Naive B cell (primary cell): ENCODE results near the gene STUB1. TPM values are rescaled to one million over a fixed set of nuclear protein-coding genes. Genes with fewer than 3 reads are reported as not detected.
A peak's percentile ranks its signal among the peaks of the same experiment; 100 is the strongest.
"Not testable (repeated sequence)": the region's sequence is repeated elsewhere in the genome, so short reads cannot be mapped to it uniquely, and the experiment has no call there.

ENCODE experiments used
- ATAC-seq, 2 donors: fragments of 150-1000 bp; cut with Tn5 transposase; 2 replicates each; pipeline ENCODE4 v1.10.0; 2021; ENCODE audit warnings: low read depth in 2 of 2, mild to moderate bottlenecking in 2 of 2, moderate library complexity in 2 of 2
- DNase-seq: peaks from one replicate; pipeline ENCODE4 v3.0.0; 2022
- H3K27ac Mint-ChIP-seq, 6 donors: one replicate each; pipeline ENCODE4 v1.8.0; 2020 to 2022; ENCODE audit warnings: mild to moderate bottlenecking in 6 of 6, mixed read lengths in 6 of 6, moderate library complexity in 5 of 6, inconsistent platforms in 2 of 6
- H3K27me3 Mint-ChIP-seq, 3 donors: one replicate each; pipeline ENCODE4 v1.8.0; 2021 to 2022; ENCODE audit warnings: mixed read lengths in 3 of 3, mild to moderate bottlenecking in 1 of 3
- H3K36me3 Mint-ChIP-seq, 2 donors: one replicate each; pipeline ENCODE4 v1.8.0; 2020 to 2022; ENCODE audit warnings: mixed read lengths in 2 of 2, inconsistent platforms in 1 of 2, mild to moderate bottlenecking in 1 of 2
- H3K4me1 Mint-ChIP-seq, 3 donors: one replicate each; pipeline ENCODE4 v1.8.0; 2020 to 2022; ENCODE audit warnings: mixed read lengths in 3 of 3, inconsistent platforms in 1 of 3, mild to moderate bottlenecking in 1 of 3, moderate library complexity in 1 of 3
- H3K4me3 Mint-ChIP-seq, 8 donors: one replicate each; pipeline ENCODE4 v1.8.0; 2020 to 2022; ENCODE audit warnings: mild to moderate bottlenecking in 8 of 8, mixed read lengths in 8 of 8, moderate library complexity in 8 of 8, inconsistent platforms in 2 of 8
- H3K9me3 Mint-ChIP-seq, 7 donors: one replicate each; pipeline ENCODE4 v1.8.0; 2020 to 2022; ENCODE audit warnings: mixed read lengths in 7 of 7, mild to moderate bottlenecking in 5 of 7, inconsistent platforms in 2 of 7, moderate library complexity in 1 of 7
- polyA plus RNA-seq, 6 donors: library from polyadenylated mRNA; unstranded; fragments of 300-500 nt; fragmentation: Illumina TruSeq; gene quantifications; one replicate each; pipeline ENCODE4 v1.2.3, GENCODE V29; 2021; ENCODE audit warnings: low read depth in 6 of 6

The STUB1 gene
- polyA plus RNA-seq, 6 donors from 2014 or later = 121 to 180 (median 128) TPM

- DNase-seq = no peak
- Mint-ChIP-seq H3K4me1 (peaks cover 4 to 7% (median 7%) of the 10 kb centered on the region in 3 donors), H3K4me3 (peak overlapping the region in 2 of 8 donors; percentile 33 to 42), H3K27me3 (peaks cover 33 to 77% (median 40%) of the 10 kb centered on the region in 3 donors), H3K9me3 (peaks cover 0 to 2% (median 0%) of the 10 kb centered on the region in 7 donors), H3K27ac (no peak overlapping the region), H3K36me3 (no peaks in the 10 kb centered on the region)
- no peak for ATAC-seq
Observed at GRCh38 chr16:704552-705380, 24.6 kb downstream of the STUB1 start.

- ATAC-seq (peak in 1 of 2 donors; percentile 14), DNase-seq (no peak)
- peaks cover 33 to 80% (median 40%) of the 10 kb centered on the region in 3 donors for H3K27me3 Mint-ChIP-seq
- H3K4me3 Mint-ChIP-seq = peak within 1 kb of the TSS in 3 of 8 donors; percentile 35 to 60 (median 57)
- peaks cover 0 to 2% (median 0%) of the 10 kb centered on the region in 7 donors for H3K9me3 Mint-ChIP-seq
- H3K36me3 Mint-ChIP-seq = no peaks in the 10 kb centered on the region
- peak within 1 kb of the TSS in 1 of 6 donors; percentile 36 for H3K27ac Mint-ChIP-seq
- peaks cover 4 to 7% (median 7%) of the 10 kb centered on the region in 3 donors for H3K4me1 Mint-ChIP-seq
Observed at GRCh38 chr16:705431-706188, 25.4 kb downstream of the STUB1 start, which contains the start of gene FBXL16. FBXL16 (minus strand) TSS chr16:705801; CDS start chr16:697405, 8,396 bp downstream.

- H3K4me1 Mint-ChIP-seq = peaks cover 4 to 9% (median 7%) of the 10 kb centered on the region in 3 donors
- H3K27ac Mint-ChIP-seq = peak overlapping the region in 1 of 6 donors; percentile 36
- no peak for DNase-seq
- H3K9me3 Mint-ChIP-seq = peaks cover 0 to 2% (median 0%) of the 10 kb centered on the region in 7 donors
- no peaks in the 10 kb centered on the region for H3K36me3 Mint-ChIP-seq
- ATAC-seq = no peak
- peaks cover 33 to 83% (median 40%) of the 10 kb centered on the region in 3 donors for H3K27me3 Mint-ChIP-seq
- H3K4me3 Mint-ChIP-seq = peak overlapping the region in 3 of 8 donors; percentile 35 to 60 (median 57)
Observed at GRCh38 chr16:706189-707061, 26.2 kb downstream of the STUB1 start.

- ATAC-seq (no peak), DNase-seq (no peak)
- no peaks in the 10 kb centered on the region for H3K36me3 Mint-ChIP-seq
- H3K4me3 Mint-ChIP-seq = no peak overlapping the region
- no peak overlapping the region for H3K27ac Mint-ChIP-seq
- peaks cover 0 to 2% (median 0%) of the 10 kb centered on the region in 7 donors for H3K9me3 Mint-ChIP-seq
- peaks cover 3 to 9% (median 7%) of the 10 kb centered on the region in 3 donors for H3K4me1 Mint-ChIP-seq
- H3K27me3 Mint-ChIP-seq = peaks cover 33 to 78% (median 37%) of the 10 kb centered on the region in 3 donors
Observed at GRCh38 chr16:707062-707538, 26.9 kb downstream of the STUB1 start.

GRCh38 chr16:708019-708418 is 27.8 kb downstream of the STUB1 start:
- Mint-ChIP-seq H3K36me3 (no peaks in the 10 kb centered on the region), H3K4me3 (peak overlapping the region in 2 of 8 donors; percentile 51 to 65), H3K27ac (peak overlapping the region in 1 of 6 donors; percentile 73), H3K4me1 (peaks cover 3 to 13% (median 7%) of the 10 kb centered on the region in 3 donors), H3K27me3 (peaks cover 28 to 74% (median 30%) of the 10 kb centered on the region in 3 donors), H3K9me3 (no peaks in the 10 kb centered on the region)
- ATAC-seq (no peak), DNase-seq (no peak)

- Mint-ChIP-seq H3K27me3 (peaks cover 24 to 69% (median 29%) of the 10 kb centered on the region in 3 donors), H3K4me1 (peaks cover 3 to 13% (median 7%) of the 10 kb centered on the region in 3 donors), H3K36me3 (no peaks in the 10 kb centered on the region), H3K9me3 (no peaks in the 10 kb centered on the region), H3K4me3 (no peak overlapping the region), H3K27ac (no peak overlapping the region)
- no peak for DNase-seq
- ATAC-seq = no peak
Observed at GRCh38 chr16:708959-709358, 28.7 kb downstream of the STUB1 start.

- ATAC-seq (no peak), DNase-seq (no peak)
- peaks cover 3 to 13% (median 7%) of the 10 kb centered on the region in 3 donors for H3K4me1 Mint-ChIP-seq
- peaks cover 24 to 68% (median 31%) of the 10 kb centered on the region in 3 donors for H3K27me3 Mint-ChIP-seq
- no peak overlapping the region for H3K27ac Mint-ChIP-seq
- no peaks in the 10 kb centered on the region for H3K36me3 Mint-ChIP-seq
- H3K9me3 Mint-ChIP-seq = no peaks in the 10 kb centered on the region
- H3K4me3 Mint-ChIP-seq = no peak overlapping the region
Observed at GRCh38 chr16:709566-710499, 29.6 kb downstream of the STUB1 start.

GRCh38 chr16:710500-711075 is 30.4 kb downstream of the STUB1 start:
- Mint-ChIP-seq H3K4me1 (peaks cover 3 to 13% (median 7%) of the 10 kb centered on the region in 3 donors), H3K4me3 (no peak overlapping the region), H3K36me3 (no peaks in the 10 kb centered on the region), H3K9me3 (no peaks in the 10 kb centered on the region), H3K27me3 (peaks cover 24 to 68% (median 31%) of the 10 kb centered on the region in 3 donors), H3K27ac (no peak overlapping the region)
- ATAC-seq (no peak), DNase-seq (no peak)

- DNase-seq (no peak), ATAC-seq (no peak)
- H3K9me3 Mint-ChIP-seq = no peaks in the 10 kb centered on the region
- H3K4me3 Mint-ChIP-seq = no peak overlapping the region
- peaks cover 24 to 68% (median 31%) of the 10 kb centered on the region in 3 donors for H3K27me3 Mint-ChIP-seq
- H3K36me3 Mint-ChIP-seq = no peaks in the 10 kb centered on the region
- peaks cover 3 to 13% (median 7%) of the 10 kb centered on the region in 3 donors for H3K4me1 Mint-ChIP-seq
- peak overlapping the region in 1 of 6 donors; percentile 42 for H3K27ac Mint-ChIP-seq
Observed at GRCh38 chr16:711084-711483, 30.9 kb downstream of the STUB1 start.

GRCh38 chr16:711548-712320 is 31.5 kb downstream of the STUB1 start:
- H3K36me3 Mint-ChIP-seq = no peaks in the 10 kb centered on the region
- peaks cover 24 to 68% (median 28%) of the 10 kb centered on the region in 3 donors for H3K27me3 Mint-ChIP-seq
- peaks cover 3 to 8% (median 6%) of the 10 kb centered on the region in 3 donors for H3K4me1 Mint-ChIP-seq
- DNase-seq (peak; percentile 79), ATAC-seq (peak; percentile 67 to 68)
- H3K27ac Mint-ChIP-seq = no peak overlapping the region
- H3K4me3 Mint-ChIP-seq = no peak overlapping the region
- no peaks in the 10 kb centered on the region for H3K9me3 Mint-ChIP-seq

GRCh38 chr16:712740-713250 is 32.6 kb downstream of the STUB1 start:
- Mint-ChIP-seq H3K4me3 (peak overlapping the region in 2 of 8 donors; percentile 71 to 74), H3K27me3 (peaks cover 18 to 59% (median 25%) of the 10 kb centered on the region in 3 donors)
- H3K27ac Mint-ChIP-seq, H3K4me1 Mint-ChIP-seq, DNase-seq, H3K36me3 Mint-ChIP-seq, H3K9me3 Mint-ChIP-seq, ATAC-seq: not testable (repeated sequence)
